Activated T-cell treated with anti-CD3 and anti-CD28 coated beads, Interleukin-2, amount 50 U/mL, for 24 hours (primary cell): ENCODE measurements around the gene MYB.
A peak's percentile ranks its signal among the peaks of the same experiment; 100 is the strongest.

Experiments
- DNase-seq: peaks from one replicate; pipeline ENCODE4 v3.0.0-alpha.2; 2020
- H3K27ac Mint-ChIP-seq: 2 replicates; pipeline ENCODE4 v1.8.0; 2020; ENCODE audit warnings: mild to moderate bottlenecking, mixed read lengths
- H3K27me3 Mint-ChIP-seq: 2 replicates; pipeline ENCODE4 v1.8.0; 2020; ENCODE audit warnings: mixed read lengths
- H3K36me3 Mint-ChIP-seq: 2 replicates; pipeline ENCODE4 v1.8.0; 2020; ENCODE audit warnings: low read depth, mixed read lengths
- H3K4me1 Mint-ChIP-seq: 2 replicates; pipeline ENCODE4 v1.8.0; 2020; ENCODE audit warnings: low read depth, mixed read lengths
- H3K4me3 Mint-ChIP-seq: 2 replicates; pipeline ENCODE4 v1.8.0; 2020; ENCODE audit warnings: mild to moderate bottlenecking, moderate library complexity, mixed read lengths
- H3K9me3 Mint-ChIP-seq: 2 replicates; pipeline ENCODE4 v1.8.0; 2020; ENCODE audit warnings: mixed read lengths

Gene MYB

GRCh38 chr6:135191508-135192255 lies 10.6 kb downstream of the MYB start:
- Mint-ChIP-seq H3K36me3 (peaks cover 96% of the 10 kb centered on the region), H3K27ac (no peak overlapping the region), H3K4me1 (peaks cover 24% of the 10 kb centered on the region), H3K9me3 (no peaks in the 10 kb centered on the region), H3K4me3 (no peak overlapping the region), H3K27me3 (no peaks in the 10 kb centered on the region)
- DNase-seq: no peak

- H3K36me3 Mint-ChIP-seq: peaks cover 96% of the 10 kb centered on the region
- no peaks in the 10 kb centered on the region for H3K9me3 Mint-ChIP-seq
- H3K27ac Mint-ChIP-seq: peak overlapping the region; percentile 6
- no peaks in the 10 kb centered on the region for H3K27me3 Mint-ChIP-seq
- no peak overlapping the region for H3K4me3 Mint-ChIP-seq
- no peak for DNase-seq
- peaks cover 32% of the 10 kb centered on the region for H3K4me1 Mint-ChIP-seq
These were observed 11.4 kb downstream of the MYB start for GRCh38 chr6:135192256-135193174.

GRCh38 chr6:135193221-135193620 lies 12.1 kb downstream of the MYB start:
- H3K4me1 Mint-ChIP-seq: peaks cover 35% of the 10 kb centered on the region
- no peak for DNase-seq
- no peak overlapping the region for H3K27ac Mint-ChIP-seq
- no peak overlapping the region for H3K4me3 Mint-ChIP-seq
- H3K9me3 Mint-ChIP-seq: no peaks in the 10 kb centered on the region
- H3K27me3 Mint-ChIP-seq: no peaks in the 10 kb centered on the region
- peaks cover 97% of the 10 kb centered on the region for H3K36me3 Mint-ChIP-seq

GRCh38 chr6:135195041-135195440 lies 13.9 kb downstream of the MYB start:
- peaks cover 34% of the 10 kb centered on the region for H3K4me1 Mint-ChIP-seq
- no peak overlapping the region for H3K4me3 Mint-ChIP-seq
- no peaks in the 10 kb centered on the region for H3K9me3 Mint-ChIP-seq
- no peak overlapping the region for H3K27ac Mint-ChIP-seq
- peaks cover 95% of the 10 kb centered on the region for H3K36me3 Mint-ChIP-seq
- no peaks in the 10 kb centered on the region for H3K27me3 Mint-ChIP-seq
- no peak for DNase-seq

- Mint-ChIP-seq H3K4me3 (no peak overlapping the region), H3K27ac (peak overlapping the region; percentile 23), H3K4me1 (peaks cover 34% of the 10 kb centered on the region), H3K36me3 (peaks cover 95% of the 10 kb centered on the region), H3K27me3 (no peaks in the 10 kb centered on the region), H3K9me3 (no peaks in the 10 kb centered on the region)
- no peak for DNase-seq
These were observed 14.4 kb downstream of the MYB start for GRCh38 chr6:135195522-135195921.

GRCh38 chr6:135196739-135197510 lies 15.8 kb downstream of the MYB start:
- Mint-ChIP-seq H3K4me1 (peaks cover 34% of the 10 kb centered on the region), H3K27ac (peak overlapping the region; percentile 90), H3K27me3 (no peaks in the 10 kb centered on the region), H3K36me3 (peaks cover 89% of the 10 kb centered on the region), H3K4me3 (peak overlapping the region; percentile 30), H3K9me3 (no peaks in the 10 kb centered on the region)
- DNase-seq: peak; percentile 64

GRCh38 chr6:135202836-135203235 lies 21.7 kb downstream of the MYB start:
- H3K9me3 Mint-ChIP-seq: no peaks in the 10 kb centered on the region
- no peak for DNase-seq
- H3K27ac Mint-ChIP-seq: no peak overlapping the region
- no peaks in the 10 kb centered on the region for H3K27me3 Mint-ChIP-seq
- peaks cover 76% of the 10 kb centered on the region for H3K36me3 Mint-ChIP-seq
- H3K4me1 Mint-ChIP-seq: peaks cover 2% of the 10 kb centered on the region
- H3K4me3 Mint-ChIP-seq: no peak overlapping the region

- no peak overlapping the region for H3K4me3 Mint-ChIP-seq
- no peak for DNase-seq
- peaks cover 75% of the 10 kb centered on the region for H3K36me3 Mint-ChIP-seq
- no peak overlapping the region for H3K27ac Mint-ChIP-seq
- no peaks in the 10 kb centered on the region for H3K9me3 Mint-ChIP-seq
- H3K4me1 Mint-ChIP-seq: peaks cover 12% of the 10 kb centered on the region
- H3K27me3 Mint-ChIP-seq: no peaks in the 10 kb centered on the region
These were observed 23.8 kb downstream of the MYB start for GRCh38 chr6:135204951-135205350.

GRCh38 chr6:135209803-135210202 lies 28.7 kb downstream of the MYB start:
- Mint-ChIP-seq H3K27me3 (no peaks in the 10 kb centered on the region), H3K4me1 (peaks cover 44% of the 10 kb centered on the region), H3K36me3 (peaks cover 80% of the 10 kb centered on the region), H3K4me3 (peak overlapping the region; percentile 21), H3K27ac (peak overlapping the region; percentile 59), H3K9me3 (no peaks in the 10 kb centered on the region)
- no peak for DNase-seq

GRCh38 chr6:135210632-135211305 lies 29.7 kb downstream of the MYB start:
- peaks cover 79% of the 10 kb centered on the region for H3K36me3 Mint-ChIP-seq
- no peak for DNase-seq
- H3K4me1 Mint-ChIP-seq: peaks cover 44% of the 10 kb centered on the region
- H3K4me3 Mint-ChIP-seq: no peak overlapping the region
- no peaks in the 10 kb centered on the region for H3K27me3 Mint-ChIP-seq
- no peaks in the 10 kb centered on the region for H3K9me3 Mint-ChIP-seq
- H3K27ac Mint-ChIP-seq: peak overlapping the region; percentile 69

- peak overlapping the region; percentile 69 for H3K27ac Mint-ChIP-seq
- no peaks in the 10 kb centered on the region for H3K9me3 Mint-ChIP-seq
- H3K27me3 Mint-ChIP-seq: no peaks in the 10 kb centered on the region
- H3K36me3 Mint-ChIP-seq: peaks cover 81% of the 10 kb centered on the region
- no peak overlapping the region for H3K4me3 Mint-ChIP-seq
- DNase-seq: no peak
- H3K4me1 Mint-ChIP-seq: peaks cover 44% of the 10 kb centered on the region
These were observed 30.2 kb downstream of the MYB start for GRCh38 chr6:135211306-135211702.

GRCh38 chr6:135212020-135212806 lies 31.1 kb downstream of the MYB start:
- no peak overlapping the region for H3K4me3 Mint-ChIP-seq
- peaks cover 44% of the 10 kb centered on the region for H3K4me1 Mint-ChIP-seq
- H3K27ac Mint-ChIP-seq: peak overlapping the region; percentile 70
- H3K36me3 Mint-ChIP-seq: peaks cover 88% of the 10 kb centered on the region
- no peak for DNase-seq
- no peaks in the 10 kb centered on the region for H3K9me3 Mint-ChIP-seq
- H3K27me3 Mint-ChIP-seq: no peaks in the 10 kb centered on the region

- no peak for DNase-seq
- no peak overlapping the region for H3K4me3 Mint-ChIP-seq
- H3K4me1 Mint-ChIP-seq: peaks cover 44% of the 10 kb centered on the region
- no peaks in the 10 kb centered on the region for H3K9me3 Mint-ChIP-seq
- no peaks in the 10 kb centered on the region for H3K27me3 Mint-ChIP-seq
- peaks cover 91% of the 10 kb centered on the region for H3K36me3 Mint-ChIP-seq
- H3K27ac Mint-ChIP-seq: peak overlapping the region; percentile 70
These were observed 31.8 kb downstream of the MYB start for GRCh38 chr6:135212935-135213334.
